Measurements from ENCODE around the gene NCOR2.

The NCOR2 gene

GRCh38 chr12:124566161-124566996, 1.0 kb downstream of the NCOR2 start:
- Histone ChIP-seq H3K4me3 (ENCODE audit: insufficient read depth, low read depth, low read length) (peak overlapping the region; percentile 84), H3K36me3 (ENCODE audit: control insufficient read depth, insufficient read depth, low read length) (no peaks in the 10 kb centered on the region), H3K27me3 (ENCODE audit: control insufficient read depth, insufficient read depth, low read length, poor library complexity, severe bottlenecking) (no peaks in the 10 kb centered on the region), H3K27ac (ENCODE audit: insufficient read depth, low read depth, low read length, poor library complexity, severe bottlenecking) (peak overlapping the region; percentile 6), H3K4me1 (ENCODE audit: control insufficient read depth, insufficient read depth, low read length) (peaks cover 24% of the 10 kb centered on the region), H3K9me3 (ENCODE audit: control insufficient read depth, low read length) (no peaks in the 10 kb centered on the region)
- 0% methylated on average over 56 of the region's 56 CpGs for WGBS, 2 experiments

- Histone ChIP-seq H3K36me3 (ENCODE audit: control insufficient read depth, insufficient read depth, low read length) (no peaks in the 10 kb centered on the region), H3K27ac (ENCODE audit: insufficient read depth, low read depth, low read length, poor library complexity, severe bottlenecking) (no peak overlapping the region), H3K27me3 (ENCODE audit: control insufficient read depth, insufficient read depth, low read length, poor library complexity, severe bottlenecking) (no peaks in the 10 kb centered on the region), H3K4me3 (ENCODE audit: insufficient read depth, low read depth, low read length) (peak overlapping the region; percentile 84), H3K4me1 (ENCODE audit: control insufficient read depth, insufficient read depth, low read length) (peaks cover 28% of the 10 kb centered on the region), H3K9me3 (ENCODE audit: control insufficient read depth, low read length) (no peaks in the 10 kb centered on the region)
- WGBS, 2 experiments = 2 to 3% methylated on average over 14 of the region's 14 CpGs
These were observed 1.7 kb downstream of the NCOR2 start for GRCh38 chr12:124565656-124566160.

GRCh38 chr12:124564971-124565491, 2.4 kb downstream of the NCOR2 start:
- Histone ChIP-seq H3K4me3 (ENCODE audit: insufficient read depth, low read depth, low read length) (peak overlapping the region; percentile 84), H3K9me3 (ENCODE audit: control insufficient read depth, low read length) (no peaks in the 10 kb centered on the region), H3K36me3 (ENCODE audit: control insufficient read depth, insufficient read depth, low read length) (no peaks in the 10 kb centered on the region), H3K4me1 (ENCODE audit: control insufficient read depth, insufficient read depth, low read length) (peaks cover 28% of the 10 kb centered on the region), H3K27ac (ENCODE audit: insufficient read depth, low read depth, low read length, poor library complexity, severe bottlenecking) (no peak overlapping the region), H3K27me3 (ENCODE audit: control insufficient read depth, insufficient read depth, low read length, poor library complexity, severe bottlenecking) (no peaks in the 10 kb centered on the region)
- 1% methylated on average over 17 of the region's 19 CpGs for WGBS, 2 experiments

DNA sequence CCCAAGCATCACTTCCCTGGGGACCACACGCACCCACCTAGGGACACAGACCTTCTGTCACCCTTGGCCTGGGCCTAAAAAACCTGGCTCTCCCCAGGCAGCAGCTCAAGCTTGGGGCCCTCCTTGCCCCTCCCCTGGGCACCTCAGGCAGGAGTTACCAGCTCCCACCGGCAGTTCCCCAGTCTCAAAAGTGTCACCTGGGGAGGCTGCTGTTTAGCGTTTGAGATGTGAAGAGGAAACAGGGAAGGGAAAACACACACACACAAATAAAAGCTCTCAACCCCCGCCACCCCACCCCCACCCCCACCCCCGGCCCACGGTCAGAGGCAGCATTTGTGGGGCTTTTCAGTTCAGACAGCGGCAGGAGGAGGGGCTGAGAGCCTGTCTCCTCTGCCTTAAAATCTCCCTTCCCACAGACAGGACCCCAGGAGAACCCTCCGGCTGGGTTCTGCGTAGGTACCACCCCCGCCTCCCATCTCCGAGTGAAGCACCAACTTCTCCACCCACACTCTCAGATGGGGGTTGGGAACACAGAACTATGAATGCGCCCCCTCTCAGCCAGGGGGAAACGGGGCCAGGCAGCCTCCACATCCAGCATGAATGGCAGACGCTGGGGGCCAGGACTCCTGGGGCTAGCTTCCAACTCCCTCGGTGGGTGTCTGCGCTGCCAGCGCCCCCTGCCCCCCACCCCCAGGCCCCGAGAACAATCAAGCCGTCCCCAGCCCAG, 3.0 kb downstream of the NCOR2 start:
- WGBS, 2 experiments = 3 to 4% methylated on average over 14 to 17 of the region's 19 CpGs
- Histone ChIP-seq H3K27ac (ENCODE audit: insufficient read depth, low read depth, low read length, poor library complexity, severe bottlenecking) (no peak overlapping the region), H3K36me3 (ENCODE audit: control insufficient read depth, insufficient read depth, low read length) (no peaks in the 10 kb centered on the region), H3K27me3 (ENCODE audit: control insufficient read depth, insufficient read depth, low read length, poor library complexity, severe bottlenecking) (no peaks in the 10 kb centered on the region), H3K4me3 (ENCODE audit: insufficient read depth, low read depth, low read length) (no peak overlapping the region), H3K9me3 (ENCODE audit: control insufficient read depth, low read length) (no peaks in the 10 kb centered on the region), H3K4me1 (ENCODE audit: control insufficient read depth, insufficient read depth, low read length) (peaks cover 25% of the 10 kb centered on the region)

GRCh38 chr12:124563809-124564208, 3.6 kb downstream of the NCOR2 start:
- no peak overlapping the region for H3K27ac ChIP-seq (ENCODE audit: insufficient read depth, low read depth, low read length, poor library complexity, severe bottlenecking)
- H3K36me3 ChIP-seq (ENCODE audit: control insufficient read depth, insufficient read depth, low read length) = no peaks in the 10 kb centered on the region
- H3K4me1 ChIP-seq (ENCODE audit: control insufficient read depth, insufficient read depth, low read length) = peaks cover 23% of the 10 kb centered on the region
- no peaks in the 10 kb centered on the region for H3K27me3 ChIP-seq (ENCODE audit: control insufficient read depth, insufficient read depth, low read length, poor library complexity, severe bottlenecking)
- H3K4me3 ChIP-seq (ENCODE audit: insufficient read depth, low read depth, low read length) = no peak overlapping the region
- 84 to 85% methylated on average over 10 of the region's 10 CpGs for WGBS, 2 experiments
- no peaks in the 10 kb centered on the region for H3K9me3 ChIP-seq (ENCODE audit: control insufficient read depth, low read length)

DNA sequence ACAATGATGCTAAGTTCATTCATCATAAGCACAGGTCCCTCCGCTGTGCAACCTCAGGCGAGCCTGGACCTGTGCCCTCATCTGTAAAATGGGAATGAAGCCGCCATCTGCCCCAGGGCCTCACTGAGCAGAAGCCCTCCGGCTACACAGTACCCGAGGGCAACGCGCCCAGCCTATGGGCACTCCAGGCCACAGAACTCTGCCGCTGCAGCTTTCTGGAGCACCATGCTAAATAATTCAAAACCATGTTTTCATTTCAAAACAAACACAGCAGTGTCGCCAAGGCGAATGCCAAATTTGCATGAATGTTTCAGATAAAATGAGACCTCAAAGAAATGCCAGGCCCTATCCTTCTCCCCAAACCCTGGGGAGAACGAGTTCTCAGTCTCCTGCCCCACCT, 4.0 kb downstream of the NCOR2 start:
- WGBS, 2 experiments = 91 to 92% methylated on average over 11 of the region's 11 CpGs

GRCh38 chr12:124562796-124563181, 4.6 kb downstream of the NCOR2 start:
- Histone ChIP-seq H3K9me3 (ENCODE audit: control insufficient read depth, low read length) (no peaks in the 10 kb centered on the region), H3K27ac (ENCODE audit: insufficient read depth, low read depth, low read length, poor library complexity, severe bottlenecking) (no peak overlapping the region), H3K4me1 (ENCODE audit: control insufficient read depth, insufficient read depth, low read length) (peaks cover 17% of the 10 kb centered on the region), H3K36me3 (ENCODE audit: control insufficient read depth, insufficient read depth, low read length) (no peaks in the 10 kb centered on the region), H3K4me3 (ENCODE audit: insufficient read depth, low read depth, low read length) (no peak overlapping the region), H3K27me3 (ENCODE audit: control insufficient read depth, insufficient read depth, low read length, poor library complexity, severe bottlenecking) (no peaks in the 10 kb centered on the region)
- WGBS, 2 experiments = 90 to 94% methylated on average over 4 of the region's 4 CpGs

More for the DNA sequence above, 4.0 kb downstream of the NCOR2 start:
- Histone ChIP-seq H3K4me1 (ENCODE audit: control insufficient read depth, insufficient read depth, low read length) (peaks cover 21% of the 10 kb centered on the region), H3K4me3 (ENCODE audit: insufficient read depth, low read depth, low read length) (no peak overlapping the region), H3K9me3 (ENCODE audit: control insufficient read depth, low read length) (no peaks in the 10 kb centered on the region), H3K27ac (ENCODE audit: insufficient read depth, low read depth, low read length, poor library complexity, severe bottlenecking) (no peak overlapping the region), H3K27me3 (ENCODE audit: control insufficient read depth, insufficient read depth, low read length, poor library complexity, severe bottlenecking) (no peaks in the 10 kb centered on the region), H3K36me3 (ENCODE audit: control insufficient read depth, insufficient read depth, low read length) (no peaks in the 10 kb centered on the region)

DNA sequence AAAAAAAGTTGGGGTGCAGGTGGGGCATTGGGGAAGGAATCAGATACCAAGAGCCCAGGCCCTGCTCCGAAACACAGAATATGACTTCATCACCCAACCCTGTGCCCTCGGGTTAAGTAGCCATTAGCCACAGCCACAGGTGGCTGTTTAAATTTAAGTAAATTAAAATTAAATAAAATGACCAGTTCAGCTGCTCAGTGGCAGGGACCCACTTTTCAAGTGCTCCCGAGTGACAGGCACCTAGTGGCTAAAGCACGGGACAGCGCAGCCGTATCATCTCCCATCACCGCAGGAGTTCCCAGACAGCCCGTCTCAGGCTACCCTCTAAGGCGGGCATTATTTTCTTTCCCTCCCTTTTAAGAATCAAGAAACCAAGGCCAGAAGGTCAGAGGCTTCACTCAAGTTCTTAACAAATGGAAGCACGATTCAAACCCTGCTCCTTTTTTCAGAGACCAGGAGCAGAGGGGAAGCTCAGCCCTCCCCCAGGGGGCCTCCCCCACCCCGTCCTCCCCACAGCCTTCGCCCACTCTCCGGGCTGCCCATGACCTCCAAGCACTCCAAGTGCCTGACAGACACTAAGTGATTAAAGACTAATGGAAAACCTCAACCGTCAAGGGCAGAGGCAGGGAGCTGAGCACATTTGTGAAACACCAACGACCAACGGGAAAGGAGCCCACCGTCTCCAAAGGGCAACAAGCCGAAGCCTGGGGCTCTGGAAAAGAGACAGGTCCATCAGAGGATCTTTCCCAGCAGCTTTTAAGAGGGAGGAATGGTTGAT, 5.2 kb downstream of the NCOR2 start:
- no peak overlapping the region for H3K4me3 ChIP-seq (ENCODE audit: insufficient read depth, low read depth, low read length)

GRCh38 chr12:124561231-124561630, 6.2 kb downstream of the NCOR2 start:
- Histone ChIP-seq H3K4me1 (ENCODE audit: control insufficient read depth, insufficient read depth, low read length) (peaks cover 17% of the 10 kb centered on the region), H3K9me3 (ENCODE audit: control insufficient read depth, low read length) (no peaks in the 10 kb centered on the region), H3K36me3 (ENCODE audit: control insufficient read depth, insufficient read depth, low read length) (no peaks in the 10 kb centered on the region), H3K27me3 (ENCODE audit: control insufficient read depth, insufficient read depth, low read length, poor library complexity, severe bottlenecking) (no peaks in the 10 kb centered on the region), H3K27ac (ENCODE audit: insufficient read depth, low read depth, low read length, poor library complexity, severe bottlenecking) (no peak overlapping the region), H3K4me3 (ENCODE audit: insufficient read depth, low read depth, low read length) (no peak overlapping the region)
- WGBS, 2 experiments = 65 to 73% methylated on average over 10 of the region's 10 CpGs

More for the DNA sequence above, 5.2 kb downstream of the NCOR2 start:
- no peaks in the 10 kb centered on the region for H3K36me3 ChIP-seq (ENCODE audit: control insufficient read depth, insufficient read depth, low read length)
- peaks cover 17% of the 10 kb centered on the region for H3K4me1 ChIP-seq (ENCODE audit: control insufficient read depth, insufficient read depth, low read length)
- H3K27ac ChIP-seq (ENCODE audit: insufficient read depth, low read depth, low read length, poor library complexity, severe bottlenecking) = no peak overlapping the region
- 79 to 83% methylated on average over 18 of the region's 18 CpGs for WGBS, 2 experiments
- no peaks in the 10 kb centered on the region for H3K27me3 ChIP-seq (ENCODE audit: control insufficient read depth, insufficient read depth, low read length, poor library complexity, severe bottlenecking)
- no peaks in the 10 kb centered on the region for H3K9me3 ChIP-seq (ENCODE audit: control insufficient read depth, low read length)

Measured in ectodermal cell (in vitro differentiated cells).